Osteocyte (in vitro differentiated cells): ENCODE results near the gene PMFBP1. TPM values are rescaled to one million over a fixed set of nuclear protein-coding genes. Genes with fewer than 3 reads are reported as not detected.

ENCODE experiments used
- DNase-seq: peaks from one replicate; pipeline ENCODE4 v3.0.0; 2021; ENCODE audit warnings: mixed read lengths; ENCODE audit not compliant: unreplicated experiment; ENCODE audit errors: extremely low spot score
- H3K27ac Mint-ChIP-seq: one replicate; pipeline ENCODE4 v1.8.0; 2021; ENCODE audit warnings: mild to moderate bottlenecking, mixed read lengths; ENCODE audit not compliant: unreplicated experiment
- H3K27me3 Mint-ChIP-seq: one replicate; pipeline ENCODE4 v1.8.0; 2021; ENCODE audit warnings: mixed read lengths; ENCODE audit not compliant: unreplicated experiment
- H3K36me3 Mint-ChIP-seq: one replicate; pipeline ENCODE4 v1.8.0; 2021; ENCODE audit warnings: mixed read lengths; ENCODE audit not compliant: unreplicated experiment
- H3K4me1 Mint-ChIP-seq: one replicate; pipeline ENCODE4 v1.8.0; 2021; ENCODE audit warnings: mixed read lengths; ENCODE audit not compliant: unreplicated experiment
- H3K4me3 Mint-ChIP-seq: one replicate; pipeline ENCODE4 v1.8.0; 2021; ENCODE audit warnings: mild to moderate bottlenecking, moderate library complexity, mixed read lengths; ENCODE audit not compliant: unreplicated experiment
- H3K9me3 Mint-ChIP-seq: one replicate; pipeline ENCODE4 v1.8.0; 2021; ENCODE audit warnings: mixed read lengths; ENCODE audit not compliant: unreplicated experiment
- total RNA-seq: library from RNA; stranded (reverse); gene quantifications from 2 replicates; pipeline ENCODE4 v1.2.1, GENCODE V29; 2021
- TF ChIP-seq, protein P1 (sequence below): fragments of 200-600 bp; sonication (generic); IDR thresholded peaks from 2 replicates; pipeline ENCODE4 v1.5.0; 2021; ENCODE audit warnings: antibody characterized with exemption, mild to moderate bottlenecking, moderate library complexity

The PMFBP1 gene
- total RNA-seq, 1 donor from 2014 or later, result 2.8 TPM

DNA sequence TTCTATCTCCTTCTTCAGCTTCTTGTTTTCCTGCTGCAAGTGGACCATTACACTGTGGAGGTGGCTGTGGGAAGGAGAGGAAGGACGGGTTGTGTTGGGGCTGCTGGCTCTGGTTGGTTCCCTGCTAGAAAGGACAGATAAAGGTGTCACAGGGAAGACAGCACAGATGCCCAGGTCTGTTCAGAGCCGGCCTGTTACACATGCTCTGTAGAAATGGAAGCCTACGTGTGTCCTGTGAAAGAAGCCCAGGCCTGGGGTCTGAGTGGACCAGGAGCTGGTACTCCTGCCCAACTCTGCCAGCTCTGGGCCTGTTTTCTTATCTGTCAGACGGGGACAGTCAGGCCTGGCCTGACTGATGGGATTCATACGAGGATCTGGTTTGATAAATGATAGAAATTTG, 51.9 kb downstream of the PMFBP1 start:
- H3K27ac Mint-ChIP-seq, result no peak overlapping the region
- no peaks in the 10 kb centered on the region for H3K27me3 Mint-ChIP-seq
- peaks cover under 1% of the 10 kb centered on the region for H3K4me1 Mint-ChIP-seq
- DNase-seq, result peak; percentile 72
- H3K4me3 Mint-ChIP-seq, result no peak overlapping the region
- TF ChIP-seq, protein P1, sequence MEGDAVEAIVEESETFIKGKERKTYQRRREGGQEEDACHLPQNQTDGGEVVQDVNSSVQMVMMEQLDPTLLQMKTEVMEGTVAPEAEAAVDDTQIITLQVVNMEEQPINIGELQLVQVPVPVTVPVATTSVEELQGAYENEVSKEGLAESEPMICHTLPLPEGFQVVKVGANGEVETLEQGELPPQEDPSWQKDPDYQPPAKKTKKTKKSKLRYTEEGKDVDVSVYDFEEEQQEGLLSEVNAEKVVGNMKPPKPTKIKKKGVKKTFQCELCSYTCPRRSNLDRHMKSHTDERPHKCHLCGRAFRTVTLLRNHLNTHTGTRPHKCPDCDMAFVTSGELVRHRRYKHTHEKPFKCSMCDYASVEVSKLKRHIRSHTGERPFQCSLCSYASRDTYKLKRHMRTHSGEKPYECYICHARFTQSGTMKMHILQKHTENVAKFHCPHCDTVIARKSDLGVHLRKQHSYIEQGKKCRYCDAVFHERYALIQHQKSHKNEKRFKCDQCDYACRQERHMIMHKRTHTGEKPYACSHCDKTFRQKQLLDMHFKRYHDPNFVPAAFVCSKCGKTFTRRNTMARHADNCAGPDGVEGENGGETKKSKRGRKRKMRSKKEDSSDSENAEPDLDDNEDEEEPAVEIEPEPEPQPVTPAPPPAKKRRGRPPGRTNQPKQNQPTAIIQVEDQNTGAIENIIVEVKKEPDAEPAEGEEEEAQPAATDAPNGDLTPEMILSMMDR, result no peak
- H3K36me3 Mint-ChIP-seq, result no peaks in the 10 kb centered on the region
- peaks cover 3% of the 10 kb centered on the region for H3K9me3 Mint-ChIP-seq

DNA sequence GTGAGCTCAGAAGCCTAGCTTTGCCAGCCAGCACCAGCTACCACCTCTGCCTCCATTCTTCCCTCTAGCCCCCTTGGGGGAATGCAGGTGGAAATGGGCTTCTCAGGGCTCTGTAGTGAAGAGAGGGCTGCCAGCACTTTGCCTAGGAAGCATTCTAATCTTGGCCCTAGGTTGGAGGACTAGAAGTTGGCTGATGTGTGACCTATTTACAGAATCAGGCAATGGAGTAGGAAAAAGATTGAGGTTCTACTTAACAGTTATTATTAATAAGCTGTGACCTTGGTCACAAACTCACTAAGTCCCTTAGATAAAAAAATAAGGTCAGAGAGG, 58.4 kb downstream of the PMFBP1 start:
- peaks cover 39% of the 10 kb centered on the region for H3K36me3 Mint-ChIP-seq
- no peak overlapping the region for H3K4me3 Mint-ChIP-seq
- no peaks in the 10 kb centered on the region for H3K4me1 Mint-ChIP-seq
- H3K9me3 Mint-ChIP-seq, result peaks cover 10% of the 10 kb centered on the region
- no peak overlapping the region for H3K27ac Mint-ChIP-seq
- no peaks in the 10 kb centered on the region for H3K27me3 Mint-ChIP-seq
- no peak for DNase-seq
- TF ChIP-seq, protein P1, result no peak

DNA sequence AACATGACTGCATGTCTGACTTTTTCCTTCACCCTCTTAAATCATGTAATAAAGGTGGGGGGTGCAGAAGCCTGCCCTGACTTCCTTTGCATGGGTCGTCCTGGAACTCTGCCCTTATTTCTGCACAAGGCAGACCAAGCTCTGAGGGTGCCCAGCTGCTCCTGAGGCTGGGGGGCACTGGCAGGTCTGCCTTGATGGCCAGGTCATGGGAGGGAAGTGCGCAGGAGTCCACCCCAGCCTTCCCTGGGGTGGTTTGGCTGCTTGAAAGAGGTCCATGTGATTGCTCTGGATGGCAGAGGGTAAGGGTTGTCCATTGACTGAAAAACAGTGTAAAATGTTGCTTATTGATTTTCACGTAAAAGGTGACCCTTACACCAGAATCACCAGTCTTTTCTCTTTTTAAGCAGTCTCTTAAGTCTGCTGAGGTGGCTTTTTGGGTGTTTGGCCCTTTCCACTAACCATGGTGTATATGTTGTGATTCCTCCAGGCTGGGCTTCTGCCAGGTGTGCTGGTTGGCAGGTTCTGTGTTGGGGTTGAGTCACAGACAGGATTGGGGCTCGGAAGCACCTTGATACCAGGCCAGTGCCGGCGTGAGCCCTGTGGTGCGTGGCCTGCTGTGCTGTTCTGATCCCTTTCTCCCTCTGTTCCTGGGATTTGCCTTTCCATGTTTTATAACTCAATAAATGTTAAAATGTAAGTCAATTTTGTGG, 58.9 kb downstream of the PMFBP1 start:
- no peak overlapping the region for H3K4me3 Mint-ChIP-seq
- no peaks in the 10 kb centered on the region for H3K27me3 Mint-ChIP-seq
- TF ChIP-seq, protein P1, result no peak
- peaks cover 40% of the 10 kb centered on the region for H3K36me3 Mint-ChIP-seq
- peaks cover 10% of the 10 kb centered on the region for H3K9me3 Mint-ChIP-seq
- H3K27ac Mint-ChIP-seq, result no peak overlapping the region
- H3K4me1 Mint-ChIP-seq, result no peaks in the 10 kb centered on the region
- no peak for DNase-seq

DNA sequence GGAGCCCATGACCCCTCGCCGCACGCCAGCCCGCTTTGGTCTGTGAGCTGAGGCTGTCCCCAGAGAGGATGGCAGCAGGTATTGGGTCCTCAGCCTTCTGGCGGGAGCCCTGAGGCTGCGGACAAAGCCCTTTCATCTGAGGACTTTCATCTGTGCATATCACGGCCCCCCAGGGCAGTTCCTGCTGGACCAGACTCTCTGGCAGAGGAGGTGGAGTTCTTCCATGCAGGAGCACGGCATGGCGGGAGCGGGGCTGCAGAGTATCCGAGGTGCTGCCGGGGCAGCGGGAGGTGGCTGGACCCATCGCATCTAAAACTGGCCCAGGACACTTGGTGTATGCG, 59.5 kb downstream of the PMFBP1 start:
- Mint-ChIP-seq H3K27ac (no peak overlapping the region), H3K9me3 (peaks cover 10% of the 10 kb centered on the region), H3K27me3 (no peaks in the 10 kb centered on the region), H3K36me3 (peaks cover 46% of the 10 kb centered on the region), H3K4me1 (no peaks in the 10 kb centered on the region), H3K4me3 (no peak overlapping the region)
- TF ChIP-seq, protein P1, result no peak
- no peak for DNase-seq

DNA sequence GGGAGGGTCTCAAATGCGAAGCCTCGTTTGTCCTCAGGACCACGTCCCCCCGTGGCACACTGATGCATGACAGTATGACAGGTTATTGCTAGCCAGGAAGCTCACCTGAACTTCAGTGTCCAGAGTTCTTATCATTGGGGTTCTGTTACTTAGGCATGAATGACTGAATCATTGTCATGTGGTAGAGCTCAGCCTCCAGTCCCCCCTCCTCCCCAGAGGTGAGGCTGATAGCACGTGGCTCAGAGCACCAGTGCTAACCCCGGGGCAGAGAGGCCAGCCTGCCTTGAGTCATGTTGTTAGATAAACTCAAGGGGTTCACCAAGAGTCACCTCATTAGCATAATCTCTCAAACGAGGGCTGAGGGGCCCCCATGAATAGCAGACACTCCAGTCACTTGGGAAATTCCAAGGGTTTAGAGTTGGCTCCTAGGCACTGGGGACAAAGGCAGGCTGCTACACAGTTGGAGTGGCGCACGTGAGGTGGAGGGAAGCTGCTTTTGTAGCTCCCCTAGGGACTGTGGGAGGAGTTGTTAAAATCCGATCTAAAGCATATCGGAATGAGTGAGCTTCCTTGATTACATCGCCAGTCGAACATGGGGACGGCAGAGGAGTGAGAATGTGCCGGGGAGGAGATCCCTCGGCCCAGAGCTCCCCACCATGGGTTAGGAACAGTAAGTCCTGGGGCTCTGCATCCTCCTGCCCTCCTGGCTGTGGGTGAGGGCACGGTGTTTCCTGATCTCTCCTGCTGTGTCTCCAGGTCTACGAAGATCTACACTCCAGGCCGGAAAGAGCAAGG, 60.1 kb downstream of the PMFBP1 start:
- Mint-ChIP-seq H3K36me3 (peaks cover 52% of the 10 kb centered on the region), H3K27ac (no peak overlapping the region), H3K4me3 (no peak overlapping the region), H3K27me3 (no peaks in the 10 kb centered on the region), H3K4me1 (no peaks in the 10 kb centered on the region), H3K9me3 (peaks cover 10% of the 10 kb centered on the region)
- TF ChIP-seq, protein P1, result no peak
- DNase-seq, result no peak
